IMR-90 (cell line): Measurements from ENCODE around the gene SPG11.

Source experiments
- CTCF ChIP-seq: conservative IDR thresholded peaks from 2 replicates; pipeline ENCODE4 v1.5.1; 2012; ENCODE audit warnings: mild to moderate bottlenecking, low read depth, low read length, improper control_type of control experiment
- MAFK ChIP-seq: IDR thresholded peaks from 2 replicates; pipeline ENCODE4 v1.6.1; 2012; ENCODE audit warnings: low read depth, low read length, improper control_type of control experiment
- MXI1 ChIP-seq: IDR thresholded peaks from 2 replicates; pipeline ENCODE4 v1.6.1; 2012; ENCODE audit warnings: low read depth, mild to moderate bottlenecking, low read length, moderate library complexity, borderline replicate concordance
- POLR2A ChIP-seq: IDR thresholded peaks from 2 replicates; pipeline ENCODE4 v1.6.1; 2012; ENCODE audit warnings: mild to moderate bottlenecking, low read depth, low read length

- no peak for TF ChIP-seq CTCF
- no peak for TF ChIP-seq MAFK
- TF ChIP-seq POLR2A: no peak
- TF ChIP-seq MXI1: no peak
These were observed 43.6 kb upstream of the SPG11 start for GRCh38 chr15:44706946-44707636.
